HG02678 (cell line): Measurements from ENCODE around the gene EEF1A1.
A peak's percentile ranks its signal among the peaks of the same experiment; 100 is the strongest.
"Not testable (repeated sequence)": the region's sequence is repeated elsewhere in the genome, so short reads cannot be mapped to it uniquely, and the experiment has no call there.

ENCODE experiments used
- ATAC-seq: cut with Tn5 transposase; IDR thresholded peaks from one replicate; pipeline ENCODE4 v1.9.1; 2021; ENCODE audit warnings: mild to moderate bottlenecking, moderate library complexity; ENCODE audit not compliant: unreplicated experiment

EEF1A1 gene

GRCh38 chr6:73538116-73538779, 17.4 kb upstream of the EEF1A1 start:
- ATAC-seq, result no peak

- ATAC-seq, result no peak
Measured at GRCh38 chr6:73537677-73538076, 16.8 kb upstream of the EEF1A1 start.

- no peak for ATAC-seq
Measured at GRCh38 chr6:73534628-73535027, 13.8 kb upstream of the EEF1A1 start.

- ATAC-seq, result no peak
Measured at GRCh38 chr6:73532293-73532692, 11.5 kb upstream of the EEF1A1 start.

- ATAC-seq, result no peak
Measured at GRCh38 chr6:73528897-73529296, 8.1 kb upstream of the EEF1A1 start.

GRCh38 chr6:73525546-73526330, 4.9 kb upstream of the EEF1A1 start:
- no peak for ATAC-seq

GRCh38 chr6:73523434-73524123, 2.7 kb upstream of the EEF1A1 start:
- peak; percentile 51 for ATAC-seq

GRCh38 chr6:73521351-73521985, 636 bp upstream of the EEF1A1 start:
- ATAC-seq, result peak; percentile 34

- no peak for ATAC-seq
Measured at GRCh38 chr6:73519926-73520687, 725 bp downstream of the EEF1A1 start.

GRCh38 chr6:73518982-73519881, 1.6 kb downstream of the EEF1A1 start:
- ATAC-seq, result not testable (repeated sequence)

GRCh38 chr6:73518100-73518981, 2.5 kb downstream of the EEF1A1 start:
- not testable (repeated sequence) for ATAC-seq

- no peak for ATAC-seq
Measured at GRCh38 chr6:73516514-73517489, 4.0 kb downstream of the EEF1A1 start.

- peak; percentile 43 for ATAC-seq
Measured at GRCh38 chr6:73515204-73515655, 5.6 kb downstream of the EEF1A1 start.

- no peak for ATAC-seq
Measured at GRCh38 chr6:73514746-73515110, 6.1 kb downstream of the EEF1A1 start.

GRCh38 chr6:73513496-73513854, 7.4 kb downstream of the EEF1A1 start:
- ATAC-seq, result no peak

GRCh38 chr6:73511796-73512195, 9.0 kb downstream of the EEF1A1 start:
- ATAC-seq, result no peak

- no peak for ATAC-seq
Measured at GRCh38 chr6:73509851-73510250, 11.0 kb downstream of the EEF1A1 start.
